Activated CD4-positive, alpha-beta T cell treated with anti-CD3 and anti-CD28 coated beads, Interleukin-10, Interleukin-2, amounts not matched to agents 100 ng/mL and 50 ng/mL, durations not matched to agents 16 hours and 8 hours (primary cell): Measurements from ENCODE around the gene STAG2.
A peak's percentile ranks its signal among the peaks of the same experiment; 100 is the strongest.
"Not testable (repeated sequence)": the region's sequence is repeated elsewhere in the genome, so short reads cannot be mapped to it uniquely, and the experiment has no call there.

Source experiments
- DNase-seq: peaks from one replicate; pipeline ENCODE4 v3.0.0-alpha.2; 2020

The STAG2 gene

GRCh38 chrX:123961268-123962005, at the start of gene STAG2:
Gene STAG2 (plus strand): TSS chrX:123961706. CDS start chrX:124022628, 60,922 bp downstream.
- peak; percentile 77 for DNase-seq

GRCh38 chrX:123917069-123917468, 44.4 kb upstream of the STAG2 start:
- DNase-seq: no peak

DNA sequence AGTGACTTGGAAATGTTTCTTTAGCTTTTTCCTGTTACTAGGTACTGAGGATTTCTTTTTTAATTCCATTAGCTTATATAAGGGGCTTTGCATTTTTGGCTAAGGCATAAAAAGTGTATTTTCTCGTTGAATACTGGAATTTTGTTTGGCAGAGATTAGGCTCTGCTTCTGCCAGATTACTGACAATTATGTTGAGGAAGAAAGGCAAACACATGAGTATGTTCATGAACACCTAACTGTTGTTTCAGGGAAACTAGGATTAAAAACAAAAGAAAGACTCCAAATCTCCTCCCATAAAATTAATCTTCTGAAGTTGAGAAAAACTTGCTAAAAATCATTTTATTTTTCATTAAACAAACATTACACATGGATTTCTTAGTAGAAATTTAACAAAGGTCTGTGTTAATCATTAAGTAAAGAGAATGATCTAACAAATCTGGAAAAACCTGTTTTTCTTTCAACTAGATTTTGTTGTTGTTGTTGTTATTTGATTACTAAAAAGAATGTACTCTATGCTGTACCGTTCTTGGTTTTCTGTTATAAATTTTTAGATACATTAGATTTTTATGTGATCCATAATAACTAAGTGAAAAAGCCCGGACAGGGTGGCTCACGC, 43.3 kb upstream of the STAG2 start:
- DNase-seq: no peak

- peak; percentile 26 for DNase-seq
Measured at GRCh38 chrX:123920105-123920785, 41.3 kb upstream of the STAG2 start.

DNA sequence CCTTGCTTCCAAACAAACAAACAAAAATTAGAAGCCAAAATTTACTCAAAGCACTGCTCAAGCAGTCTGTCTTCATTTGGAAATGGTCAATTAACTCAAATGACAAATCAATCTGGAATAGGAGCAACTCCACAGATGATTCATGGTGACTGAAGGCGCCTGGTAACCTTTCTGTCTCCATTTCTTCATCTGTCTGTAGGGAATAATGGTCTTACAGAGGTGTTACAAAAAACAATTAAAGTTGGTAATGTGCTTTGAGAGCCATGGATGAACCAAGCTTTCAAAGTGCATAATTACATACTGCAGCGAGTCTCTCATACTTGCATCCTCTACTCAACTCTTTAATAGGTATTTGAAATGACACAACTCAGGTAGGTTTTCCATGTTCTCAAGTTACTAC, 38.3 kb upstream of the STAG2 start:
- no peak for DNase-seq

GRCh38 chrX:123924186-123924585, 37.3 kb upstream of the STAG2 start:
- no peak for DNase-seq

GRCh38 chrX:123927845-123928244, 33.7 kb upstream of the STAG2 start:
- DNase-seq: no peak

DNA sequence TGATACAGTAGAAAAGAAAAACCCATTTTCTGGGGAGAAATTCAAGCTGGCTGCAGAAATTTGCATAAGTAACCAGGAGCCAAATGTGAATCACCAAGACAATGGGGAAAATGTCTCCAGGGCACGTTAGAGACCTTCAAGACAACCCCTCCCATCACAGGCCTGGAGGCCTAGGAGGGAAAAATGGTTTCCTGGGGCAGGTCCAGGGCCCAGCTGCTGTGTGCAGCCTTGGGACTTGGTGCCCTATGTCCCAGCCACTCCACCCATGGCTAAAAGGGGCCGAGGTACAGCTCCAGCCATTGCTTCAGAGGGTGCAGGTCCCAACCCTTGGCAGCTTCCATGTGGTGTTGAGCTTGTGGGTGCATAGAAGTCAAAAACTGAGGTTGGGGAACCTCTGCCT, 29.5 kb upstream of the STAG2 start:
- DNase-seq: not testable (repeated sequence)

- DNase-seq: no peak
Measured at GRCh38 chrX:123943074-123943473, 18.4 kb upstream of the STAG2 start.

DNA sequence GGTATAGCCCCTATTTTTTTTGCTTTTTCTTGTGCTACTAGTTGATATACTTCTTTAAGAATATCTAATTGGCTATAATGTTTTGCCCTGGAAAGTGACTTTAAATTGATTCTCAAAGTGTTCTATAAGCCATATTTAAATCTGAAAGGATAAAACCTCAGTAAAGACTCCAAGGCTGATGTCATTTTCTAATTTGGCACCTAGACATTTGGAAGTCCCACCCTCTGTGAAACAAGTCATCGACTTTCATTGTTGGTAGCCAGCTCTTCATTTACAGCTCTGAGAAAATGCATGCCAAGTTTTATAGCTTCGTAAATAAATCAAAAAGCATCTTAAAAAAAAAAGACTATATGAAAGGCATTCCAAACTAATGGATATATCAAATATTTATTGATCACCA, 18.0 kb upstream of the STAG2 start:
- DNase-seq: no peak

DNA sequence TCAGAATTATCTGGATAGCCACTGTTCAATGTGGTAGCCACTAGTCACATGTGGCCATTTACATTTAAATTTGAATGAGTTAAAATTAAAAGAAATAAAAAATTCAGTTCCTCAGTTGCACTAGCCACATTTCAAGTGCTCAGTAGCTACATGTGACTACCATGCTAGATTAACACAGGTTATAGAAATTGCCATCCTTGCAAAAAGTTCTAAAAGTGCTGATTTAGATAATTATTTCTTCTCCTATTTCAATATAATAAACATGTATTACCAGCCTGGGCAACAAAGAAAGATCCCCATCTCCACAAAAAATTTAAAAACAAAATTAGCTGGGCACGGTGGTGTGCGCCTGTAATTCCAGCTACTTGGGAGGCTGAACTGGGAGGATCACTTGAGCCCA, 11.7 kb upstream of the STAG2 start:
- no peak for DNase-seq

- DNase-seq: no peak
Measured at GRCh38 chrX:123959281-123960063, 2.0 kb upstream of the STAG2 start.

DNA sequence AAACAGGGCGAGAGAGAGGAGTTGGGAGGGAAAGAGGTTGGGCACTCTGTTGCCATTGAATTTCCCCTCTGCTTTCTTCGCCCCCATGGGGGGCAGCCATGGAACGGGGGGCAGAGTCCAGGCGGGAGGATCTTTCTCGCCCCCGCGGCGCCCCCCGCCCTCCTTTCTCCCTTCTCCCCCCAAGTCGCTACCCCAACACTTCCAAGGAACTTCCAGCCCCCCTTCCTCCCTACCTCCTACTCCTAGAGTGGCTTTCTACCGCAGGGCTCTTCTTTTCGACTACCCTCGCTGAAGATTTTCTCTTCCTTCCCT, 594 bp upstream of the STAG2 start:
- no peak for DNase-seq

- no peak for DNase-seq
Measured at GRCh38 chrX:123962006-123962467, 531 bp downstream of the STAG2 start.

GRCh38 chrX:123962794-123963373, 1.4 kb downstream of the STAG2 start:
- peak; percentile 91 for DNase-seq

- no peak for DNase-seq
Measured at GRCh38 chrX:123964156-123964834, 2.8 kb downstream of the STAG2 start.

GRCh38 chrX:123965712-123966111, 4.2 kb downstream of the STAG2 start:
- DNase-seq: no peak

DNA sequence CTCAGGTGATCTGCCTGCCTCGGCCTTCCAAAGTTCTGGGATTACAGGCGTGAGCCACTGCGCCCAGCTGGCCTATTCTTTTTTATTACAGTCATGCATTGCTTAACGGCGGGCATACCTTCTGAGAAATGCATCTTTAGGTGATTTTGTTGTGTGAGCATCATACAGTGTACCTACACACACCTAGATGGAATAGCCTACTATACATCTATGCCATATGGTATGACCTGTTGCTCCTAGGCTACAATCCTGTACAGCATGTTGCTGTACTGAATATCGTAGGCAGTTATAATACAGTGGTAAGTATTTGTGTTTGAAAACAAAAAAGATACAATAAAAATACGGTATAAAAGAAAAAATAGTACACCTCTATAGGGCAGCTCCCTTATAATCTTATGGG, 6.0 kb downstream of the STAG2 start:
- no peak for DNase-seq

GRCh38 chrX:123968383-123969050, 7.0 kb downstream of the STAG2 start:
- no peak for DNase-seq

DNA sequence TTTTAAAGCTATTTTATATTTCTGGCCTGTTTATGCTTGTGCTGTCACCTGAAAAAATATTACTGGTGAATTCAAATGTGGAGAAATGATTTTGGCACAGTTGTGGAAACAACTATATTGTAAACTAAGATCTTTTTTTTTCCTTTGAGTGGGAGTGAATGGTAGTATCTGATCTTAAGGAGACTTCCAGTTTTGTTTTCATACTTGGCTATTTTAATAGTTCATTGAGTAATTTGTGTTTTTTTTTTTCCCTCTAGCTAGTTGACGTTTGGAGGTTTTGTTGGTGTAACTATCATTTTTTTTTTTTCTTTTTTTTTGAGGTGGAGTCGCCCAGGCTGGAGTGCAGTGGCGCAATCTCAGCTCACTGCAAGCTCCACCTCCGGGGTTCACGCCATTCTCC, 10.5 kb downstream of the STAG2 start:
- DNase-seq: no peak

- no peak for DNase-seq
Measured at GRCh38 chrX:123973921-123974320, 12.4 kb downstream of the STAG2 start.

GRCh38 chrX:123975180-123975579, 13.7 kb downstream of the STAG2 start:
- no peak for DNase-seq
